Mesenchymal stem cell (in vitro differentiated cells and primary cell): ENCODE measurements around the gene ITSN1.

Source experiments
- DNase-seq: peaks from one replicate; pipeline ENCODE4 v3.0.0-alpha.2; 2013
- H2AFZ ChIP-seq: one replicate; pipeline ENCODE4 v1.6.1; 2013; ENCODE audit warnings: low read depth, mild to moderate bottlenecking, control low read depth, inconsistent platforms, low read length, moderate library complexity
- H2AK5ac ChIP-seq: 2 replicates; pipeline ENCODE4 v1.6.1; 2013; ENCODE audit warnings: low read length, moderate library complexity, mild to moderate bottlenecking, inconsistent platforms; ENCODE audit not compliant: severe bottlenecking
- H2BK120ac ChIP-seq: one replicate; pipeline ENCODE4 v1.6.1; 2013; ENCODE audit warnings: low read depth, mild to moderate bottlenecking, inconsistent platforms, low read length, moderate library complexity
- H2BK12ac ChIP-seq, 2 experiments: one replicate each; pipeline ENCODE4 v1.6.1; 2013; ENCODE audit warnings: inconsistent platforms in 2 of 2, low read length in 2 of 2, mild to moderate bottlenecking in 2 of 2, moderate library complexity in 2 of 2, control low read depth in 1 of 2
- H2BK15ac ChIP-seq: one replicate; pipeline ENCODE4 v1.6.1; 2013; ENCODE audit warnings: mild to moderate bottlenecking, low read depth, inconsistent platforms; ENCODE audit not compliant: poor library complexity, severe bottlenecking
- H2BK5ac ChIP-seq: 2 replicates; pipeline ENCODE4 v1.6.1; 2013; ENCODE audit warnings: low read depth, mild to moderate bottlenecking, low read length, control low read depth, inconsistent platforms; ENCODE audit not compliant: poor library complexity, severe bottlenecking
- H3K14ac ChIP-seq, 2 experiments: one replicate each; pipeline ENCODE4 v1.6.1; 2013; ENCODE audit warnings: inconsistent platforms in 2 of 2, low read length in 2 of 2, control low read depth in 1 of 2, mild to moderate bottlenecking in 1 of 2, moderate library complexity in 1 of 2
- H3K18ac ChIP-seq, 2 experiments: one replicate each; pipeline ENCODE4 v1.6.1; 2013; ENCODE audit warnings: inconsistent platforms in 2 of 2, low read length in 2 of 2, control low read depth in 1 of 2, low read depth in 1 of 2, mild to moderate bottlenecking in 1 of 2
- H3K23ac ChIP-seq, 2 experiments: one replicate each; pipeline ENCODE4 v1.6.1; 2013; ENCODE audit warnings: inconsistent platforms in 2 of 2, low read length in 2 of 2, mild to moderate bottlenecking in 2 of 2, moderate library complexity in 2 of 2, control low read depth in 1 of 2
- H3K27ac ChIP-seq: 2 replicates; pipeline ENCODE4 v1.5.1; 2013; ENCODE audit warnings: mild to moderate bottlenecking, moderate library complexity, low read length, control low read depth, inconsistent platforms; ENCODE audit not compliant: poor library complexity, severe bottlenecking
- H3K27me3 ChIP-seq, 2 experiments: 2 replicates each; pipeline versions ENCODE4 v1.6.1 to v1.7.0; 2013; ENCODE audit warnings: low read length in 2 of 2, mild to moderate bottlenecking in 2 of 2, moderate library complexity in 2 of 2, control low read depth in 1 of 2, inconsistent platforms in 1 of 2; ENCODE audit not compliant: control insufficient read depth in 1 of 2, insufficient read depth in 1 of 2
- H3K36me3 ChIP-seq, 2 experiments: 2 replicates each; pipeline versions ENCODE4 v1.6.1 to v1.7.0; 2013; ENCODE audit warnings: low read length in 2 of 2, control low read depth in 1 of 2, inconsistent platforms in 1 of 2, low read depth in 1 of 2, mild to moderate bottlenecking in 1 of 2; ENCODE audit not compliant: insufficient read depth in 2 of 2, control insufficient read depth in 1 of 2
- H3K4ac ChIP-seq, 2 experiments: one replicate each; pipeline ENCODE4 v1.6.1; 2013; ENCODE audit warnings: inconsistent platforms in 2 of 2, low read length in 2 of 2, mild to moderate bottlenecking in 2 of 2, moderate library complexity in 2 of 2, control low read depth in 1 of 2, low read depth in 1 of 2
- H3K4me1 ChIP-seq: 2 replicates; pipeline ENCODE4 v1.6.1; 2013; ENCODE audit warnings: low read depth, low read length, control low read depth; ENCODE audit not compliant: control insufficient read depth, insufficient read depth
- H3K4me2 ChIP-seq: 2 replicates; pipeline ENCODE4 v1.6.1; 2013; ENCODE audit warnings: low read length, mild to moderate bottlenecking, inconsistent platforms; ENCODE audit not compliant: poor library complexity, severe bottlenecking
- H3K4me3 ChIP-seq, 2 experiments: 2 replicates each; pipeline versions ENCODE4 v1.5.1 to v1.7.0; 2013; ENCODE audit warnings: low read length in 2 of 2, mild to moderate bottlenecking in 2 of 2, control low read depth in 1 of 2, low read depth in 1 of 2; ENCODE audit not compliant: insufficient read depth in 1 of 2
- H3K79me1 ChIP-seq: replicated peaks from 2 replicates; pipeline ENCODE4 v1.6.1; 2013; ENCODE audit warnings: mild to moderate bottlenecking, control low read depth, low read length, inconsistent platforms; ENCODE audit not compliant: poor library complexity, severe bottlenecking
- H3K9ac ChIP-seq: 2 replicates; pipeline ENCODE4 v1.7.0; 2013; ENCODE audit warnings: mild to moderate bottlenecking, low read length, moderate library complexity
- H3K9me3 ChIP-seq: 2 replicates; pipeline ENCODE4 v1.7.0; 2013; ENCODE audit warnings: mild to moderate bottlenecking, low read length; ENCODE audit not compliant: control insufficient read depth
- H4K8ac ChIP-seq: one replicate; pipeline ENCODE4 v1.6.1; 2013; ENCODE audit warnings: inconsistent platforms, mild to moderate bottlenecking, low read length, moderate library complexity
- H4K91ac ChIP-seq: one replicate; pipeline ENCODE4 v1.6.1; 2013; ENCODE audit warnings: mild to moderate bottlenecking, low read length, inconsistent platforms
- WGBS: methylation state at CpG from one replicate; pipeline ENCODE4 v1.1.7; 2013; ENCODE audit warnings: mixed read lengths; 5-methylcytosine and 5-hydroxymethylcytosine counted together

The ITSN1 gene

GRCh38 chr21:33685613-33686197 lies 43.4 kb downstream of the ITSN1 start:
- Histone ChIP-seq H3K4me1 (peaks cover 8% of the 10 kb centered on the region), H2BK5ac (no peak overlapping the region), H3K4me3 (no peak overlapping the region), H3K9ac (peak overlapping the region; percentile 10), H3K23ac (no peak overlapping the region), H3K4ac (no peak overlapping the region), H2BK12ac (no peak overlapping the region), H3K4me2 (no peak overlapping the region), H2AK5ac (no peak overlapping the region), H3K18ac (no peak overlapping the region), H3K14ac (no peak overlapping the region), H3K9me3 (no peaks in the 10 kb centered on the region), H3K27me3 (no peaks in the 10 kb centered on the region), H2BK120ac (no peak overlapping the region), H3K79me1 (peaks cover 3% of the 10 kb centered on the region), H3K27ac (peak overlapping the region; percentile 92), H3K36me3 (no peaks in the 10 kb centered on the region), H4K8ac (no peak overlapping the region), H2BK15ac (no peak overlapping the region), H2AFZ (no peak overlapping the region), H4K91ac (no peak overlapping the region)
- peak; percentile 67 for DNase-seq

- Histone ChIP-seq H4K91ac (no peak overlapping the region), H3K4ac (no peak overlapping the region), H3K79me1 (peaks cover 1% of the 10 kb centered on the region), H3K9me3 (no peaks in the 10 kb centered on the region), H3K23ac (no peak overlapping the region), H3K27ac (peak overlapping the region; percentile 69), H2AK5ac (peak overlapping the region; percentile 20), H3K18ac (peak overlapping the region in 1 of 2 experiments; percentile 3), H2BK12ac (no peak overlapping the region), H2BK120ac (no peak overlapping the region), H3K9ac (peak overlapping the region; percentile 10), H3K4me3 (no peak overlapping the region), H3K4me1 (peaks cover 9% of the 10 kb centered on the region), H3K27me3 (no peaks in the 10 kb centered on the region), H3K4me2 (no peak overlapping the region), H3K36me3 (no peaks in the 10 kb centered on the region), H2BK5ac (no peak overlapping the region), H4K8ac (no peak overlapping the region), H2AFZ (no peak overlapping the region), H2BK15ac (no peak overlapping the region), H3K14ac (no peak overlapping the region)
- DNase-seq, result no peak
- WGBS, result 51% methylated on average over 3 of the region's 3 CpGs
These were observed 44.1 kb downstream of the ITSN1 start for GRCh38 chr21:33686386-33686785.

- no peak for DNase-seq
- H3K18ac ChIP-seq, result no peak overlapping the region
- H4K8ac ChIP-seq, result no peak overlapping the region
- H3K4ac ChIP-seq, result no peak overlapping the region
- no peak overlapping the region for H3K14ac ChIP-seq
- H2BK5ac ChIP-seq, result no peak overlapping the region
- 76% methylated on average over 3 of the region's 3 CpGs for WGBS
- H2BK15ac ChIP-seq, result no peak overlapping the region
- peaks cover 3% of the 10 kb centered on the region for H3K79me1 ChIP-seq
- H3K9me3 ChIP-seq, result no peaks in the 10 kb centered on the region
- no peak overlapping the region for H2BK12ac ChIP-seq
- H3K36me3 ChIP-seq, result no peaks in the 10 kb centered on the region
- no peak overlapping the region for H4K91ac ChIP-seq
- H3K23ac ChIP-seq, result no peak overlapping the region
- H3K27ac ChIP-seq, result peak overlapping the region; percentile 12
- no peak overlapping the region for H3K9ac ChIP-seq
- H2AFZ ChIP-seq, result no peak overlapping the region
- H3K4me1 ChIP-seq, result peaks cover 10% of the 10 kb centered on the region
- no peak overlapping the region for H2AK5ac ChIP-seq
- H3K27me3 ChIP-seq, result no peaks in the 10 kb centered on the region
- no peak overlapping the region for H3K4me3 ChIP-seq
- H3K4me2 ChIP-seq, result no peak overlapping the region
- H2BK120ac ChIP-seq, result no peak overlapping the region
These were observed 45.3 kb downstream of the ITSN1 start for GRCh38 chr21:33687634-33688033.

GRCh38 chr21:33688353-33688752 lies 46.1 kb downstream of the ITSN1 start:
- peaks cover 13% of the 10 kb centered on the region for H3K4me1 ChIP-seq
- peak overlapping the region; percentile 42 for H2AK5ac ChIP-seq
- no peak overlapping the region for H2BK15ac ChIP-seq
- peak overlapping the region in 1 of 2 experiments; percentile 21 for H3K18ac ChIP-seq
- WGBS, result 86% methylated on average over 1 of the region's 1 CpG
- H3K23ac ChIP-seq, result no peak overlapping the region
- no peak for DNase-seq
- no peak overlapping the region for H3K4me3 ChIP-seq
- no peak overlapping the region for H3K9ac ChIP-seq
- H3K27me3 ChIP-seq, result no peaks in the 10 kb centered on the region
- no peak overlapping the region for H3K4ac ChIP-seq
- peak overlapping the region in 1 of 2 experiments; percentile 36 for H3K14ac ChIP-seq
- H3K36me3 ChIP-seq, result no peaks in the 10 kb centered on the region
- peaks cover 3% of the 10 kb centered on the region for H3K79me1 ChIP-seq
- H4K91ac ChIP-seq, result no peak overlapping the region
- no peak overlapping the region for H3K4me2 ChIP-seq
- H4K8ac ChIP-seq, result no peak overlapping the region
- H2BK5ac ChIP-seq, result no peak overlapping the region
- H3K9me3 ChIP-seq, result no peaks in the 10 kb centered on the region
- no peak overlapping the region for H3K27ac ChIP-seq
- H2AFZ ChIP-seq, result no peak overlapping the region
- no peak overlapping the region for H2BK12ac ChIP-seq
- H2BK120ac ChIP-seq, result no peak overlapping the region
